Spinal cord (tissue), 10 donors: ENCODE data around the gene TLR3. TPM values are rescaled to one million over a fixed set of nuclear protein-coding genes. Genes with fewer than 3 reads are reported as not detected.
"Not testable (repeated sequence)": the region's sequence is repeated elsewhere in the genome, so short reads cannot be mapped to it uniquely, and the experiment has no call there.

Source experiments
- DNase-seq, 6 donors: peaks; one replicate each; pipeline versions ENCODE4 v3.0.0 to v3.0.0-alpha.2; 2013 to 2015; ENCODE audit warnings: low spot score in 6 of 6, low read depth in 4 of 6
- H3K27ac ChIP-seq: one replicate; pipeline ENCODE4 v1.5.1; 2013; ENCODE audit warnings: low read depth, low read length, control low read depth
- H3K27me3 ChIP-seq: one replicate; pipeline ENCODE4 v1.6.1; 2013; ENCODE audit warnings: low read length; ENCODE audit not compliant: control insufficient read depth, insufficient read depth
- H3K36me3 ChIP-seq: one replicate; pipeline ENCODE4 v1.6.1; 2013; ENCODE audit warnings: low read length; ENCODE audit not compliant: control insufficient read depth, insufficient read depth
- H3K4me1 ChIP-seq: one replicate; pipeline ENCODE4 v1.6.1; 2013; ENCODE audit warnings: low read length; ENCODE audit not compliant: control insufficient read depth, insufficient read depth
- H3K4me3 ChIP-seq: one replicate; pipeline ENCODE4 v1.5.1; 2013; ENCODE audit warnings: low read depth, low read length, control low read depth
- H3K9me3 ChIP-seq: one replicate; pipeline ENCODE4 v1.6.1; 2013; ENCODE audit warnings: low read length; ENCODE audit not compliant: control insufficient read depth, insufficient read depth
- WGBS: methylation state at CpG from one replicate; pipeline ENCODE4 v1.1.5; 2013; ENCODE audit warnings: missing lambda C conversion rate; ENCODE audit not compliant: insufficient coverage; 5-methylcytosine and 5-hydroxymethylcytosine counted together
- polyA plus RNA-seq, 2 donors: library from polyadenylated mRNA; unstranded; fragments of 120-200 nt; gene quantifications; one replicate each; pipeline ENCODE4 v1.2.1, GENCODE V29; 2013; ENCODE audit not compliant: insufficient read length in 2 of 2
- total RNA-seq, 2 donors: library from RNA; depleted of rRNA in 1 of 2; stranded (reverse); fragments of 120-200 nt in 1 of 2; fragments of >200 nt in 1 of 2; gene quantifications; one replicate each; pipeline versions ENCODE4 v1.2.3 to v1.2.4, GENCODE V29; 2013 to 2014
- donor health status: healthy.

TLR3 gene
- total and polyA plus RNA-seq, 4 donors, result 2.1 to 8.4 (median 5.1) TPM

DNA sequence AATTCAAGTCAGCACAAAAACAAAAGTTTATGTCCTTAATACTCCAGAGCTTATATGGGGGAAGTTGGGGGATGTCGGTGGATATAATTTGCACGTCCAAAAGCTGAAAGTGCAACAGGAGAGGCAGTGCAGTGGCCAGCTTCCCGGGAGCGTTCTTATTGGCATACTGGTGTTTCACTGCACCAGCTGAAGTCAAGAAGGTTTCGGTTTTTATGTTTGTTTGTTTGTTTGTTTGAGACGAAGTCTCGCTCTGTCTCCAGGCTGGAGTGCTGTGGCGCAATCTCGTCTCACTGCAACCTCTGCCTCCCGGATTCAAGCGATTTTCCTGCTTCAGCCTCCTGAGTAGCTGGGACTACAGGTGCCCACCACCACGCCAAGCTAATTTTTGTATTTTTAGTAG is 28.6 kb upstream of the TLR3 start:
- Histone ChIP-seq H3K4me3 (no peak overlapping the region), H3K9me3 (peaks cover 2% of the 10 kb centered on the region), H3K4me1 (no peaks in the 10 kb centered on the region), H3K27ac (no peak overlapping the region), H3K27me3 (peaks cover 3% of the 10 kb centered on the region), H3K36me3 (no peaks in the 10 kb centered on the region)
- no peak for DNase-seq
- 83% methylated on average over 11 of the region's 12 CpGs for WGBS

DNA sequence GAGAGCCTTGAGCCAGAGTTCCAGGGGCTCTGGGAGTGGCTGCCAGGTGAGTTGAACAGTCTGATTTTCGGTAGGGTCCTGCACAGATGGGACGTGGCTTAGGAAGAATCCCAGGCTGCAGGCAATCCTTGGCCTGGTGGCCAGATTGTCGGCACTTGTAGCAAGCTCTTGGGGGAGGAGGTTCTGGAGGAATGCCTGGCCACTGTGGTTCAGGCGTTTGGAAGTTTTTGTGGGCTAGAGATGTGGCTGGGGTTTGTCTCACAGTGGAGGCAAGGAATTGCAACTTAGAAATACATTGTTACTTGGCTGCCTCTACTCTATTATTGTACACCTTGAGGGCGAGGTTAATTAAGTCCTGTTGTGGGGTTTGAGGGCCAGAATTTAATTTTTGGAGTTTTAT is 21.5 kb upstream of the TLR3 start:
- H3K27ac ChIP-seq, H3K4me1 ChIP-seq, H3K36me3 ChIP-seq, DNase-seq, H3K9me3 ChIP-seq, H3K4me3 ChIP-seq, H3K27me3 ChIP-seq: not testable (repeated sequence)
- WGBS, result 67% methylated on average over 5 of the region's 5 CpGs

DNA sequence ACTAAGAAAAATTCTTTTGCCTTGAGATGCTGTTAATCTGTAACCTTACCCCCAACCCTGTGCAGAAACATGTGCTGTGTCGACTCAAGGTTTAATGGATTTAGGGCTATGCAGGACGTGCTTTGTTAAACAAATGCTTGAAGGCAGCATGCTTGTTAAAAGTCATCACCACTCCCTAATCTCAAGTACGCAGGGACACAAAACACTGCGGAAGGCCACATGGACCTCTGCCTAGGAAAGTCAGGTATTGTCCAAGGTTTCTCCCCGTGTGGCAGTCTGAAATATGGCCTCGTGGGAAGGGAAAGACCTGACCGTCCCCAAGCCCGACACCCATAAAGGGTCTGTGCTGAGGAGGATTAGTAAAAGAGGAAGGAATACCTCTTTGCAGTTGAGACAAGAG is 18.8 kb upstream of the TLR3 start:
- 90% methylated on average over 2 of the region's 8 CpGs for WGBS
- not testable (repeated sequence) for H3K4me1 ChIP-seq

DNA sequence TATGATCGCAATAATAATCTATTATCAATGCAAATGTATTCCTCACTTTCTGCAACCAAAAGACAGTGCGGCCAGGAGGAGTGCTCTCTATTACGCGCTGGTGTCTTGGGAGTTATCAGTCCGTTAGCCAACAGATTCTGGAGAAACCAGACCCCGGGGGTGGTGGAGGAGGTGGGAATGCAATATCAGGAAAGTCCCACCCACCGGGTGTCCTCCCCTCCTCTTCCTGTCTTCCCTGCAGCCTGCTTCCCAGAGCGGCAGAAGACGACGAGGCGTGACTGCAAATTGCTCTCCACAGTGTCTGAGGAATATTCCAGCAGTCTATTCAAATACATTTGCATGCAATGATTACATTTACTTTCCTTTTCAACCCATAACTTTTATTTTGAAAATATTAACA is 17.9 kb upstream of the TLR3 start:
- H3K9me3 ChIP-seq, result no peaks in the 10 kb centered on the region
- 74% methylated on average over 5 of the region's 11 CpGs for WGBS
- H3K4me3 ChIP-seq, result no peak overlapping the region
- H3K36me3 ChIP-seq, result no peaks in the 10 kb centered on the region
- H3K27ac ChIP-seq, result no peak overlapping the region
- peaks cover 4% of the 10 kb centered on the region for H3K4me1 ChIP-seq
- no peaks in the 10 kb centered on the region for H3K27me3 ChIP-seq
- DNase-seq, result peak in 1 of 6 donors; percentile 76

More for the DNA sequence above, 18.8 kb upstream of the TLR3 start:
- not testable (repeated sequence) for H3K27me3 ChIP-seq, H3K36me3 ChIP-seq, H3K9me3 ChIP-seq, DNase-seq, H3K27ac ChIP-seq, H3K4me3 ChIP-seq

DNA sequence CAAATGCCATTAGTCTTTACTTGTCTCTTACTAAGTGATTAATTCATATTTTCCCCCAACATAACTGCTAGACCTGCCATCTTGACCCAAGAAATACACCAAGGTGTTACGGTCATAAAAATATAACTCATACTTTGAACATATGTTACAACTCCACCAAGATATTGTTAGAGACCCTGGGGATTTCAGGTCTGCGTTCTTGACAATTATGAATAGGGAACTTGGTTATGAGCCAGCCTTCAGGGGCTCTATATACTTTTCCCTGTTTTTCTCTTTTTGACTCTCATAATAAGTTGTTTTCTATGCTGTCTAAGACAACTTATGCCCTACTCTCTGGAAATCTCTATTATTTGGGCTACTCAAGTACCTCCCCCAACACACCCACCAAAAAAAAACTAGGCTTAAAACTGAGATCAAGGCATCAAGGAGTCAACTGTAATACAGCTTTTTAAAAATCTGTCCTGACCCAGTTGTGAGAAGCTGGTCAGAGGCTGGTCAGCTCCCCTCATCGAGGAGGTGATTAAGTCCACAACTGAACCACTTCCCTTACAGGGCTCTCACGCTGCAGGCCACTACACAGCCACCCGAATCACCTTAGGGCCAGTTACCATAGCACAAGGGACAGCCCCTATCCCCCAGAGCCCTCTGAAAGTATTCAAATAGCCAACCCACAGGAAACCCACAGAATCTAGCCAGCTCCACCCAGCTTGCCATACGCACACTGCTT is 10.5 kb upstream of the TLR3 start:
- Histone ChIP-seq H3K4me1 (no peaks in the 10 kb centered on the region), H3K9me3 (no peaks in the 10 kb centered on the region)
- WGBS, result 88% methylated on average over 4 of the region's 6 CpGs

DNA sequence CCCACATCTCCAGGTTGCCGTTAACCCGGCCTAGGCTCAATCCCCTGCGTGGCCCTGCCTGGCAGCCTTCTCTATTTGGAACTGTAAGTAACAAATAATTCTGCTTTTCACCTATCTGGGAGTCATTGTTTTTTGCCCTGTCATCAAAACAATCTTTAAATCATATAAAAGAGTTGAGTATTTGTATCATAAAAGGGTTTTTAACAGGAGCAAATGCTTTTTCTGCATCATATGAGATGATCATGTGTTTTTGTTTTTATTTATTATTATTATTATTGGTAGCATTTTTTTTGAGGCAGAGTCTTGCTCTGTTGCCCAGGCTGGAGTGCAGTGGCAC is 10.0 kb upstream of the TLR3 start:
- Histone ChIP-seq H3K4me1 (no peaks in the 10 kb centered on the region), H3K4me3 (no peak overlapping the region), H3K9me3 (no peaks in the 10 kb centered on the region), H3K27ac (no peak overlapping the region), H3K27me3 (no peaks in the 10 kb centered on the region), H3K36me3 (no peaks in the 10 kb centered on the region)
- WGBS, result 100% methylated on average over 2 of the region's 3 CpGs
- no peak for DNase-seq

More for the DNA sequence above, 10.5 kb upstream of the TLR3 start:
- Histone ChIP-seq H3K4me3 (no peak overlapping the region), H3K27me3 (no peaks in the 10 kb centered on the region), H3K27ac (no peak overlapping the region), H3K36me3 (no peaks in the 10 kb centered on the region)
- no peak for DNase-seq

DNA sequence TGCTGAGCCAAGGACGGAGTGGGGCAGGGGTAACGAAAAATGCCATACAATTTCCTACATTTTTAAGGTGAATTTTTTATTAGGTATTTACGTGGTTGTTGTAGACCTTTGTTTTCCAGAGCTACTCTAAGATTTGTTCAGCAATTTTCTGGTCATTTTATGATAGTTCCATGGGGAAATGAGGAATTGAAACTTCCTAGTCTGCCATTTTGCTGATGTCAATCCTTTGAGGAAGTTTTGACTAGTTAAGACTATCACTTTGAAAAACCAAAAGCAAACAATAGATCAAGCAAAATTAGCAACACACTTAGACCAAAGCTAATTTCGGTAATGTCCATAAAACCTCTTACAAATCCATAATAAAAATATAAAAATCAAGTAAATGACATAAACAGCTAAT is 7.0 kb upstream of the TLR3 start:
- no CpG with 5 or more reads among the region's 4 CpGs for WGBS
- Histone ChIP-seq H3K27me3 (no peaks in the 10 kb centered on the region), H3K36me3 (no peaks in the 10 kb centered on the region), H3K4me1 (no peaks in the 10 kb centered on the region), H3K9me3 (no peaks in the 10 kb centered on the region), H3K4me3 (no peak overlapping the region), H3K27ac (no peak overlapping the region)
- DNase-seq, result no peak

DNA sequence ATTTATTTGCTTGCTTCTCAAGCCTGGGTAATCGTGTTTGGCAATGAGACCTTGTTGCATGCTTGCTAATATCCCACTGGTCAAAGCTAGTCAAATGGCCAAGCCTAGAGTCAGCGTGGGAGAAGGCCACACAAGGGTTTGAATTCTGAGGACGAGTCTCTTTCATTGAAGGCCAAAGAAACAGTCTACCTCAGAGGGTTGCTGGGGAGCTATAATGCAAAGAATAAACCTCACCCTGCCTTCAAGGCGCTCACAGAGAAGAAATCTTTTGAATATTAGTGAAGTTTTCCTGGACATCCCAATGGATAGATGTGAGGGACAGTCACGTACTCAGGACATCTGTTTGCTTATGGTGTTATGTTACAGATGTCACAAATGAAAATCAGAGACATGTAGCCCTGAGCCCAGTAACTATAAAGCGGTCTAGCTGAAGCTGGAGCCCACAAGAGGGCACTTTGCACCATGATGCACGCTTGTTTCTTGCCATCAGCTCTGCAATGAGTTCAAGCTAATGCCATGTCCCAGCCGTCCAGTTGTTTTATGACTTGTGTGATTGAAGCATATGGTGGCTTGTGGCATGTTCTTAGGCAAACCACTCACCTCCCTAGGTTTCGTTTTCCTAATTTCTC is 1.1 kb upstream of the TLR3 start:
- 64% methylated on average over 5 of the region's 9 CpGs for WGBS
- H3K27ac ChIP-seq, result no peak overlapping the region
- H3K9me3 ChIP-seq, result no peaks in the 10 kb centered on the region
- no peaks in the 10 kb centered on the region for H3K4me1 ChIP-seq
- no peaks in the 10 kb centered on the region for H3K36me3 ChIP-seq
- peak in 2 of 6 donors; percentile 60 to 70 for DNase-seq
- H3K4me3 ChIP-seq, result no peak overlapping the region
- H3K27me3 ChIP-seq, result no peaks in the 10 kb centered on the region

DNA sequence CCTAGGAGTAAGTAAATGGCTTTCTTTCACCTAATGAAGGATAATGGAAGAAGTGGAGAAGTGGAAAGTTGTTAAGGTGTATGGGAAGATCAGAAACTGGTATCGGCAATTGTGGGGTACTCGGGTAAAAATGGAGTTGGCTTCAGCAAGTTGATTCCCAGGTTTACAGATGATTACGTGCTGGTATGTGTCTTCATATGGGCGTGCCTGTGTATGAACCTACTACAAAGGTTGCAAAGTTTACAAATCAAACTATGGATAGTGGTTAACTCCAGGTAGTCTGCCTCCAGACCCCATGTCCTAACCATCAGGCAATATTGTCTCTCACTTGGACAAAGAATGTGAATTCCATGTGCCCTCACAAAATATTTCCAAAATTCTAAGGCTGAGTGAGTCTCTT is 773 bp downstream of the TLR3 start:
- WGBS, result 94% methylated on average over 4 of the region's 4 CpGs

DNA sequence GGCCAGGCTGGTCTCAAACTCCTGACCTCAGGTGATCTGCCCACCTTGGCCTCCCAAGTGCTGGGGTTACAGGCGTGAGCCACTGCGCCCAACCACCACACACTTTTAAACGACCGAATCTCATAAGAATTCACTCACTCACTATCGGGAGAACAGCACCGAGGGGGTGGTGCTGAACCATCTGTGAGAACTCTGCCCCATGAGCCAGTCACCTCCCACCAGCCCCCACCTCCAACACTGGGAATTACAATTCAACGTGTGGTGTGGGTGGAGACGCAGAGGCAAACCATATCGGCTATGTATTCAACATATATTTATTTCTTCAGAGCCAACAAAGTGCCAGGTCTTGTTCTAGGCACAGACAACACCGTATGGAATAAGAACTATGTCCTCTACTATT is 3.6 kb downstream of the TLR3 start:
- DNase-seq, result no peak
- no peaks in the 10 kb centered on the region for H3K4me1 ChIP-seq
- H3K36me3 ChIP-seq, result no peaks in the 10 kb centered on the region
- H3K9me3 ChIP-seq, result no peaks in the 10 kb centered on the region
- H3K27me3 ChIP-seq, result no peaks in the 10 kb centered on the region
- no peak overlapping the region for H3K4me3 ChIP-seq
- 92% methylated on average over 6 of the region's 10 CpGs for WGBS
- no peak overlapping the region for H3K27ac ChIP-seq

More for the DNA sequence above, 773 bp downstream of the TLR3 start:
- Histone ChIP-seq H3K36me3 (no peaks in the 10 kb centered on the region), H3K4me3 (no peak overlapping the region), H3K27me3 (no peaks in the 10 kb centered on the region), H3K9me3 (no peaks in the 10 kb centered on the region), H3K27ac (no peak overlapping the region), H3K4me1 (no peaks in the 10 kb centered on the region)
- DNase-seq, result no peak
